Endothelial cell of umbilical vein (primary cell): ENCODE results near the gene RAD51B. TPM values are rescaled to one million over a fixed set of nuclear protein-coding genes. Genes with fewer than 3 reads are reported as not detected.

Experiments
- BruUV-seq: library from RNA; stranded (reverse); fragments of 400-500 nt; replicated peaks from 2 replicates; lab custom pipeline; 2021; lab: Mats Ljungman, UMichigan
- CTCF ChIA-PET: fragments of 300-600, 350-600 bp; sonication (Branson Sonifier 250); formaldehyde crosslinking; loops from one replicate; lab custom pipeline; 2021; ENCODE audit warnings: antibody characterized with exemption, inconsistent platforms; lab: Charles Lee
- POLR2A ChIA-PET: fragments of 300-600, 350-600 bp; sonication (Branson Sonifier 250); formaldehyde crosslinking; loops from one replicate; lab custom pipeline; 2021; ENCODE audit warnings: antibody characterized with exemption, inconsistent platforms; lab: Charles Lee
- DNase-seq: peaks from one replicate; pipeline ENCODE4 v3.0.0-alpha.2; 2011; ENCODE audit warnings: low read depth, low spot score
- FAIRE-seq: peaks from 2 replicates; lab custom pipeline; 2011; peaks lifted over from hg19 to GRCh38; lab: Jason Lieb, UNC
- H2AFZ ChIP-seq: 2 replicates; pipeline ENCODE4 v1.6.0; 2012; ENCODE audit warnings: low read depth, low read length, control low read depth, inconsistent platforms
- H3K27ac ChIP-seq: 2 replicates; pipeline ENCODE4 v1.5.1; 2011; ENCODE audit warnings: low read depth, mild to moderate bottlenecking, control low read depth, low read length, moderate library complexity; ENCODE audit not compliant: insufficient read depth
- H3K27me3 ChIP-seq, 2 experiments: 2 replicates each; pipeline versions ENCODE4 v1.6.0 to v1.6.1; 2011; ENCODE audit warnings: low read length in 2 of 2, mixed read lengths in 1 of 2; ENCODE audit not compliant: control insufficient read depth in 2 of 2, insufficient read depth in 2 of 2
- H3K36me3 ChIP-seq, 2 experiments: 2 replicates in 1 of 2; 3 replicates in 1 of 2; pipeline ENCODE4 v1.5.1; 2011; ENCODE audit warnings: low read length in 2 of 2, mild to moderate bottlenecking in 1 of 2, moderate library complexity in 1 of 2; ENCODE audit not compliant: control insufficient read depth in 2 of 2, insufficient read depth in 2 of 2; ENCODE audit errors: extremely low read depth in 1 of 2
- H3K4me1 ChIP-seq: 3 replicates; pipeline ENCODE4 v1.5.1; 2011; ENCODE audit warnings: mild to moderate bottlenecking, low read length; ENCODE audit not compliant: control insufficient read depth, insufficient read depth; ENCODE audit errors: extremely low read depth
- H3K4me2 ChIP-seq: 2 replicates; pipeline ENCODE4 v1.6.1; 2011; ENCODE audit warnings: low read length, control low read depth, mixed read lengths; ENCODE audit not compliant: insufficient read depth
- H3K4me3 ChIP-seq, 3 experiments: fragments of 200-600 bp in 1 of 3; sonication (generic), shearing (Covaris generic) in 1 of 3; replicated peaks in 1 of 3; 2 replicates each; pipeline ENCODE4 v1.5.1; 2011 to 2016; ENCODE audit warnings: control low read depth in 3 of 3, low read length in 3 of 3, mild to moderate bottlenecking in 2 of 3, inconsistent platforms in 1 of 3, low read depth in 1 of 3, moderate library complexity in 1 of 3; ENCODE audit not compliant: insufficient read depth in 1 of 3
- H3K79me2 ChIP-seq: 2 replicates; pipeline ENCODE4 v1.6.0; 2012; ENCODE audit warnings: low read length, inconsistent platforms; ENCODE audit not compliant: control insufficient read depth, insufficient read depth
- H3K9ac ChIP-seq: replicated peaks from 2 replicates; pipeline ENCODE3; 2011; ENCODE audit warnings: low read length, control low read depth; ENCODE audit not compliant: insufficient read depth; ENCODE audit errors: extremely low read depth
- H3K9me1 ChIP-seq: replicated peaks from 3 replicates; pipeline ENCODE4 v1.6.0; 2011; ENCODE audit warnings: mild to moderate bottlenecking, low read length; ENCODE audit not compliant: control insufficient read depth, insufficient read depth; ENCODE audit errors: extremely low read depth
- H3K9me3 ChIP-seq: replicated peaks from 2 replicates; pipeline ENCODE4 v1.5.1; 2012; ENCODE audit warnings: low read length, inconsistent platforms; ENCODE audit not compliant: control insufficient read depth, insufficient read depth
- H4K20me1 ChIP-seq: replicated peaks from 2 replicates; pipeline ENCODE3; 2011; ENCODE audit warnings: mild to moderate bottlenecking, low read length; ENCODE audit not compliant: control insufficient read depth, insufficient read depth; ENCODE audit errors: extremely low read depth
- EZH2 ChIP-seq: IDR thresholded peaks from 2 replicates; pipeline ENCODE4 v1.6.1; 2012; ENCODE audit warnings: borderline replicate concordance, low read depth, mild to moderate bottlenecking, moderate library complexity, low read length, inconsistent platforms; ENCODE audit not compliant: severe bottlenecking
- FOS ChIP-seq: IDR thresholded peaks from 2 replicates; pipeline ENCODE4 v1.6.1; 2011; ENCODE audit warnings: mild to moderate bottlenecking, low read length, moderate library complexity, borderline replicate concordance; ENCODE audit not compliant: insufficient read depth
- GATA2 ChIP-seq: IDR thresholded peaks from 2 replicates; pipeline ENCODE4 v1.7.0; 2011; ENCODE audit warnings: low read depth, mild to moderate bottlenecking, moderate library complexity, mixed read lengths, low read length; ENCODE audit not compliant: insufficient read length, insufficient read depth
- JUN ChIP-seq: IDR thresholded peaks from 2 replicates; pipeline ENCODE4 v1.6.1; 2011; ENCODE audit warnings: borderline replicate concordance, low read depth; ENCODE audit not compliant: insufficient read length, insufficient read depth
- MYC ChIP-seq: IDR thresholded peaks from one replicate; pipeline ENCODE4 v1.6.1; 2011; ENCODE audit warnings: mild to moderate bottlenecking, low read depth, low read length
- POLR2A ChIP-seq: IDR thresholded peaks from 2 replicates; pipeline ENCODE4 v1.6.1; 2012; ENCODE audit warnings: low read depth, mild to moderate bottlenecking, control low read depth, low read length
- POLR2AphosphoS5 ChIP-seq: IDR thresholded peaks from 2 replicates; pipeline ENCODE4 v1.6.1; 2012; ENCODE audit warnings: low read depth, mild to moderate bottlenecking, control low read depth, low read length, moderate library complexity; ENCODE audit not compliant: insufficient read depth
- dilution Hi-C: fragments of 300-500 bp; cut with MboI; formaldehyde crosslinking; loops from one replicate; pipeline ENCODE4 v1.15.0; 2019; ENCODE audit warnings: low sequenced_read_pairs; ENCODE audit not compliant: extremely low pct_ligation_motif_present
- intact Hi-C: fragments of 100-400 bp; cut with micrococcal nuclease; formaldehyde crosslinking; loops from one replicate; pipeline ENCODE4 v1.10.0; 2022
- polyA plus RNA-seq, 4 experiments: library from polyadenylated mRNA; depleted of rRNA in 3 of 4; stranded (reverse) in 3 of 4; unstranded in 1 of 4; fragments of >200 nt; gene quantifications; 2 replicates each; pipeline versions ENCODE4 v1.2.1 to v1.2.3, GENCODE V29; 2011 to 2012; ENCODE audit warnings: missing spikeins in 1 of 4
- total RNA-seq: library from RNA; stranded (reverse); gene quantifications from 2 replicates; pipeline ENCODE4 v1.2.3, GENCODE V29; 2021
- TF ChIP-seq, protein P1 (sequence below): IDR thresholded peaks from 2 replicates; pipeline ENCODE4 v1.6.1; 2011; ENCODE audit not compliant: insufficient read depth, insufficient read length
- TF ChIP-seq, protein P2 (sequence below), 2 donors: IDR thresholded peaks; 1 replicate in 1 of 2; 2 replicates in 1 of 2; pipeline ENCODE4 v1.5.1; 2011; ENCODE audit warnings: low read length in 2 of 2, mild to moderate bottlenecking in 2 of 2, moderate library complexity in 2 of 2, control low read depth in 1 of 2, inconsistent platforms in 1 of 2, low read depth in 1 of 2; ENCODE audit not compliant: insufficient read depth in 1 of 2; ENCODE audit errors: extremely low read depth in 1 of 2

Gene RAD51B
- total and polyA plus RNA-seq, 2 donors (not counting 3 experiments of a cell fraction or from before 2014, with no cell fraction given) = 3.9 to 19.0 TPM

DNA sequence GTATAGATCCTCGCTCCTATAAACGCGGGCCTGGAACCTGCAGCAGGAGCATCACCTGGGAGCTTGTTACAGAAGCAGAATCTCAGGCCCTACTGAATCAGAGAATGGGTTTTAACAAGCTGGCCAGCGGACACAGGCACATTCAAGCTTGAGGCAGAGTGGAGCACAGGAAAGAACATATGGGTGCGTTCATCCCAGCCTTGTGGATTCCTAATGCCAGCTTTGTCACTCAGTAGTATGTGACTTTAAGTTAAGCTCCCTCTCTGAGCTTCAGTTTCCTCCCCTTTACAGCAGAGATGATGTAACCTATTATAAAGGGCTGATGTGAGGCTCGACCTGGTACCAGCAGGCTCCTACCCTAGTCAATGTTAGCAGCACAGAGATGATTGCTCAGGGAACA is 768.4 kb downstream of the RAD51B start:
- H4K20me1 ChIP-seq = no peaks in the 10 kb centered on the region
- BruUV-seq = no TSS peak
- CTCF ChIA-PET = interaction anchor here (1.0 kb wide), 1 partner anchor 9 kb away, joined by 4 read pairs; no protein-coding TSS in a partner anchor
- FAIRE-seq (no peak), DNase-seq (no peak)
- H3K4me2 ChIP-seq = no peak overlapping the region
- no peaks in the 10 kb centered on the region for H3K9me1 ChIP-seq
- TF ChIP-seq, protein P1, sequence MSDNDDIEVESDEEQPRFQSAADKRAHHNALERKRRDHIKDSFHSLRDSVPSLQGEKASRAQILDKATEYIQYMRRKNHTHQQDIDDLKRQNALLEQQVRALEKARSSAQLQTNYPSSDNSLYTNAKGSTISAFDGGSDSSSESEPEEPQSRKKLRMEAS = no peak
- TF ChIP-seq JUN = no peak
- no peak for TF ChIP-seq EZH2
- no peak for TF ChIP-seq GATA2
- no peak for TF ChIP-seq POLR2A
- TF ChIP-seq MYC = no peak
- no peak for TF ChIP-seq POLR2AphosphoS5
- TF ChIP-seq, protein P2, sequence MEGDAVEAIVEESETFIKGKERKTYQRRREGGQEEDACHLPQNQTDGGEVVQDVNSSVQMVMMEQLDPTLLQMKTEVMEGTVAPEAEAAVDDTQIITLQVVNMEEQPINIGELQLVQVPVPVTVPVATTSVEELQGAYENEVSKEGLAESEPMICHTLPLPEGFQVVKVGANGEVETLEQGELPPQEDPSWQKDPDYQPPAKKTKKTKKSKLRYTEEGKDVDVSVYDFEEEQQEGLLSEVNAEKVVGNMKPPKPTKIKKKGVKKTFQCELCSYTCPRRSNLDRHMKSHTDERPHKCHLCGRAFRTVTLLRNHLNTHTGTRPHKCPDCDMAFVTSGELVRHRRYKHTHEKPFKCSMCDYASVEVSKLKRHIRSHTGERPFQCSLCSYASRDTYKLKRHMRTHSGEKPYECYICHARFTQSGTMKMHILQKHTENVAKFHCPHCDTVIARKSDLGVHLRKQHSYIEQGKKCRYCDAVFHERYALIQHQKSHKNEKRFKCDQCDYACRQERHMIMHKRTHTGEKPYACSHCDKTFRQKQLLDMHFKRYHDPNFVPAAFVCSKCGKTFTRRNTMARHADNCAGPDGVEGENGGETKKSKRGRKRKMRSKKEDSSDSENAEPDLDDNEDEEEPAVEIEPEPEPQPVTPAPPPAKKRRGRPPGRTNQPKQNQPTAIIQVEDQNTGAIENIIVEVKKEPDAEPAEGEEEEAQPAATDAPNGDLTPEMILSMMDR (IDR thresholded peaks at IDR 0.05; ENCODE audit: extremely low read depth in 1 of 2, insufficient read depth in 1 of 2, low read depth in 1 of 2, low read length in 2 of 2) = no peak
- TF ChIP-seq FOS = no peak
- dilution Hi-C loops = no loop called here
- intact Hi-C loops = no loop called here
- H3K79me2 ChIP-seq = no peaks in the 10 kb centered on the region
- H2AFZ ChIP-seq = no peak overlapping the region
- POLR2A ChIA-PET = no interaction called here
- no peak overlapping the region for H3K4me3 ChIP-seq
- no peaks in the 10 kb centered on the region for H3K9me3 ChIP-seq
- no peak overlapping the region for H3K9ac ChIP-seq
- H3K27ac ChIP-seq = no peak overlapping the region
- H3K4me1 ChIP-seq = peaks cover 6% of the 10 kb centered on the region
- H3K27me3 ChIP-seq = no peaks in the 10 kb centered on the region
- no peaks in the 10 kb centered on the region for H3K36me3 ChIP-seq
